IMR-90 (cell line): ENCODE measurements around the gene CTNND2. TPM values are rescaled to one million over a fixed set of nuclear protein-coding genes. Genes with fewer than 3 reads are reported as not detected.
"Not testable (repeated sequence)": the region's sequence is repeated elsewhere in the genome, so short reads cannot be mapped to it uniquely, and the experiment has no call there.

Experiments
- ATAC-seq: fragments of 200-7000 bp; cut with Tn5 transposase; 2 replicates; pipeline ENCODE4 v1.9.1; 2020; ENCODE audit warnings: low read depth, mild to moderate bottlenecking, moderate library complexity
- BruUV-seq: library from RNA; stranded (reverse); fragments of 400-500 nt; replicated peaks from 2 replicates; lab custom pipeline; 2021; lab: Mats Ljungman, UMichigan
- CTCF ChIA-PET: fragments of 300-600 bp; formaldehyde crosslinking; extraction: SDS; loops from one replicate; lab custom pipeline; 2021; ENCODE audit warnings: antibody characterized with exemption; lab: Yijun Ruan, JAX
- POLR2A ChIA-PET: fragments of 300-600 bp; sonication (Branson Sonifier 250); formaldehyde crosslinking; loops from one replicate; lab custom pipeline; 2022; ENCODE audit warnings: antibody characterized with exemption; ENCODE audit not compliant: unreplicated experiment; lab: Charles Lee
- DNase-seq: peaks from one replicate; pipeline ENCODE4 v3.0.0; 2013
- H2AFZ ChIP-seq: replicated peaks from 2 replicates; pipeline ENCODE3; 2013; ENCODE audit warnings: low read length, mild to moderate bottlenecking; ENCODE audit not compliant: poor library complexity
- H2AK5ac ChIP-seq: 2 replicates; pipeline ENCODE4 v1.6.1; 2013; ENCODE audit warnings: low read depth, low read length, inconsistent platforms
- H2AK9ac ChIP-seq: replicated peaks from 2 replicates; pipeline ENCODE3; 2013; ENCODE audit warnings: mild to moderate bottlenecking, low read depth, low read length, moderate library complexity; ENCODE audit not compliant: poor library complexity
- H2BK120ac ChIP-seq: 2 replicates; pipeline ENCODE4 v1.6.1; 2013; ENCODE audit warnings: low read depth, low read length, inconsistent platforms
- H2BK15ac ChIP-seq: 3 replicates; pipeline ENCODE4 v1.6.1; 2013; ENCODE audit warnings: low read depth, low read length, inconsistent platforms
- H2BK20ac ChIP-seq: 2 replicates; pipeline ENCODE4 v1.6.1; 2013; ENCODE audit warnings: low read depth, mild to moderate bottlenecking, inconsistent platforms, low read length, moderate library complexity
- H2BK5ac ChIP-seq: 2 replicates; pipeline ENCODE4 v1.6.1; 2013; ENCODE audit warnings: mild to moderate bottlenecking, low read depth, low read length, inconsistent platforms; ENCODE audit not compliant: poor library complexity, severe bottlenecking
- H3K14ac ChIP-seq: replicated peaks from 2 replicates; pipeline ENCODE4 v1.6.1; 2013; ENCODE audit warnings: low read depth, low read length, inconsistent platforms
- H3K18ac ChIP-seq: 2 replicates; pipeline ENCODE4 v1.6.1; 2013; ENCODE audit warnings: low read depth, low read length, control low read depth
- H3K23ac ChIP-seq: 2 replicates; pipeline ENCODE4 v1.6.1; 2013; ENCODE audit warnings: low read depth, low read length, inconsistent platforms
- H3K27ac ChIP-seq: 2 replicates; pipeline ENCODE4 v1.5.1; 2013; ENCODE audit warnings: mild to moderate bottlenecking, control low read depth, low read length; ENCODE audit not compliant: insufficient read depth
- H3K27me3 ChIP-seq: 2 replicates; pipeline ENCODE4 v1.6.1; 2013; ENCODE audit warnings: low read length; ENCODE audit not compliant: control insufficient read depth, insufficient read depth
- H3K36me3 ChIP-seq: 2 replicates; pipeline ENCODE4 v1.6.1; 2013; ENCODE audit warnings: low read length, mixed read lengths; ENCODE audit not compliant: control insufficient read depth, insufficient read depth
- H3K4ac ChIP-seq: 2 replicates; pipeline ENCODE4 v1.6.1; 2013; ENCODE audit warnings: low read depth, low read length, inconsistent platforms
- H3K4me1 ChIP-seq: 2 replicates; pipeline ENCODE4 v1.6.1; 2013; ENCODE audit warnings: low read length, mixed read lengths; ENCODE audit not compliant: control insufficient read depth, insufficient read depth
- H3K4me2 ChIP-seq: 2 replicates; pipeline ENCODE4 v1.6.1; 2013; ENCODE audit warnings: low read depth, mild to moderate bottlenecking, control low read depth, low read length, moderate library complexity
- H3K4me3 ChIP-seq: 2 replicates; pipeline ENCODE4 v1.5.1; 2013; ENCODE audit warnings: low read depth, mild to moderate bottlenecking, control low read depth, low read length, moderate library complexity; ENCODE audit not compliant: insufficient read depth
- H3K56ac ChIP-seq: 2 replicates; pipeline ENCODE4 v1.6.1; 2013; ENCODE audit warnings: low read length, inconsistent platforms; ENCODE audit not compliant: insufficient read depth; ENCODE audit errors: extremely low read depth
- H3K79me1 ChIP-seq, 2 experiments: 2 replicates each; pipeline ENCODE4 v1.6.1; 2013; ENCODE audit warnings: low read length in 2 of 2, inconsistent platforms in 1 of 2, low read depth in 1 of 2
- H3K9ac ChIP-seq: 2 replicates; pipeline ENCODE4 v1.6.1; 2013; ENCODE audit warnings: low read depth, low read length, control low read depth
- H3K9me1 ChIP-seq: 2 replicates; pipeline ENCODE4 v1.6.1; 2013; ENCODE audit warnings: low read length, inconsistent platforms; ENCODE audit not compliant: insufficient read depth
- H3K9me3 ChIP-seq: 2 replicates; pipeline ENCODE4 v1.6.1; 2013; ENCODE audit warnings: low read length; ENCODE audit not compliant: control insufficient read depth, insufficient read depth
- H4K20me1 ChIP-seq: 2 replicates; pipeline ENCODE4 v1.6.1; 2013; ENCODE audit warnings: low read length, inconsistent platforms; ENCODE audit not compliant: insufficient read depth
- H4K5ac ChIP-seq: 2 replicates; pipeline ENCODE4 v1.6.1; 2013; ENCODE audit warnings: mild to moderate bottlenecking, low read depth, low read length, control low read depth
- H4K8ac ChIP-seq, 2 experiments: 2 replicates each; pipeline ENCODE4 v1.6.1; 2013; ENCODE audit warnings: low read depth in 2 of 2, low read length in 2 of 2, control low read depth in 1 of 2, inconsistent platforms in 1 of 2
- H4K91ac ChIP-seq: 2 replicates; pipeline ENCODE4 v1.6.1; 2013; ENCODE audit warnings: low read depth, low read length, inconsistent platforms; ENCODE audit not compliant: insufficient read depth
- WGBS, 2 experiments: methylation state at CpG; one replicate each; pipeline versions ENCODE4 v1.1.5 to v1.1.7; 2013; ENCODE audit warnings: missing lambda C conversion rate in 2 of 2; ENCODE audit not compliant: insufficient read length in 1 of 2; ENCODE audit errors: extremely low coverage in 2 of 2; 5-methylcytosine and 5-hydroxymethylcytosine counted together
- dilution Hi-C: fragments of 300-500 bp; cut with HindIII; formaldehyde crosslinking; loops from one replicate; pipeline ENCODE4 v1.14.3; 2018; ENCODE audit warnings: low sequenced_read_pairs; ENCODE audit not compliant: unreplicated experiment
- in situ Hi-C: fragments of 300-500 bp; cut with MboI; formaldehyde crosslinking; loops from 3 replicates; pipeline ENCODE4 v1.14.3; 2019; ENCODE audit warnings: low sequenced_read_pairs, inconsistent platforms, mixed read lengths
- intact Hi-C: fragments of 100-400 bp; cut with micrococcal nuclease; formaldehyde crosslinking; loops from 2 replicates; pipeline ENCODE4 v1.10.0; 2022
- polyA plus RNA-seq, 3 experiments: library from polyadenylated mRNA; depleted of rRNA; stranded (reverse); fragments of >200 nt; gene quantifications; 2 replicates each; pipeline ENCODE4 v1.2.3, GENCODE V29; 2012; ENCODE audit warnings: low replicate concordance in 1 of 3
- total RNA-seq: library from RNA; depleted of rRNA; stranded (reverse); fragments of >200 nt; gene quantifications from 2 replicates; pipeline ENCODE4 v1.2.3, GENCODE V29; 2012

CTNND2 gene
- total and polyA plus RNA-seq, 2 of the 4 experiments (the other 2 are of a cell fraction): not detected

DNA sequence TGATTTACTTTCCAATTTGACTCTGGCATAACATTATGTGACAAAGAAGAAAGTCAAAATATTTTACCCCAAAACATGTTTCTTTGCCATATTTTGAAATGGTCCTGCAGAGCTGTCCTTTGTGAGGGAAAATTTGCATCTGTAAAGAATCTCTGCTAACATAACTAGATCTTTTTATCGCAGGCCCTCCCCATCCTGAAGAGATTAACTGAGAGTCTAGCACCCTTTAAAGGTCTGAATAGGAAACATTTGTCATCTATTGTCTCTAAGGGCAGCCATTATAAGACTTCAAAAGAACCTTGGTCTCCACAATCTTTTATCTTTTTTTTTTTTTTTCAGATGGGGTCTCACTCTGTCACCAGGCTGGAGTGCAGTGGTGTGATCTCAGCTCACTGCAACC lies 838.5 kb downstream of the CTNND2 start:
- H2AK5ac ChIP-seq, H3K27me3 ChIP-seq, H2BK15ac ChIP-seq, H3K27ac ChIP-seq, in situ Hi-C loops, H2BK120ac ChIP-seq, POLR2A ChIA-PET, H3K4me2 ChIP-seq, H4K91ac ChIP-seq, H3K4me3 ChIP-seq, H3K36me3 ChIP-seq, H3K14ac ChIP-seq, H3K4ac ChIP-seq, H2BK5ac ChIP-seq, H3K23ac ChIP-seq, H3K4me1 ChIP-seq, H2BK20ac ChIP-seq, H2AFZ ChIP-seq, H3K9ac ChIP-seq, CTCF ChIA-PET, H3K56ac ChIP-seq, intact Hi-C loops, H3K9me1 ChIP-seq, ATAC-seq, H3K79me1 ChIP-seq, BruUV-seq, H4K20me1 ChIP-seq, H3K9me3 ChIP-seq, DNase-seq, dilution Hi-C loops, H3K18ac ChIP-seq, H2AK9ac ChIP-seq, H4K8ac ChIP-seq, H4K5ac ChIP-seq: not testable (repeated sequence)
- WGBS, 2 experiments: no CpG with 5 or more reads among the region's 1 CpG
